Activated CD8-positive, alpha-beta T cell treated with anti-CD3 and anti-CD28 coated beads, Interleukin-2, amount 10 ng/mL, durations not matched to agents 7 days and 5 days (primary cell): Measurements from ENCODE around the gene MRGPRF. TPM values are rescaled to one million over a fixed set of nuclear protein-coding genes. Genes with fewer than 3 reads are reported as not detected.

Experiments
- ATAC-seq: fragments of 150-1000 bp; cut with Tn5 transposase; one replicate; pipeline ENCODE4 v1.10.0; 2021; ENCODE audit warnings: moderate library complexity
- CTCF ChIA-PET: fragments of 350-600 bp; sonication (Branson Sonifier 250); formaldehyde crosslinking; loops from one replicate; lab custom pipeline; 2021; ENCODE audit warnings: antibody characterized with exemption; lab: Charles Lee
- POLR2A ChIA-PET: fragments of 350-600 bp; sonication (Branson Sonifier 250); formaldehyde crosslinking; loops from one replicate; lab custom pipeline; 2021; ENCODE audit warnings: antibody characterized with exemption; lab: Charles Lee
- DNase-seq: peaks from one replicate; pipeline ENCODE4 v3.0.0-alpha.2; 2020
- H3K27ac Mint-ChIP-seq: one replicate; pipeline ENCODE4 v1.8.0; 2021; ENCODE audit warnings: mild to moderate bottlenecking, mixed read lengths
- H3K27me3 Mint-ChIP-seq: one replicate; pipeline ENCODE4 v1.8.0; 2021; ENCODE audit warnings: low read depth, mixed read lengths
- H3K36me3 Mint-ChIP-seq: one replicate; pipeline ENCODE4 v1.8.0; 2021; ENCODE audit warnings: low read depth, mixed read lengths
- H3K4me1 Mint-ChIP-seq: one replicate; pipeline ENCODE4 v1.8.0; 2021; ENCODE audit warnings: low read depth, mixed read lengths
- H3K4me3 Mint-ChIP-seq: one replicate; pipeline ENCODE4 v1.8.0; 2021; ENCODE audit warnings: mild to moderate bottlenecking, mixed read lengths
- H3K9me3 Mint-ChIP-seq: one replicate; pipeline ENCODE4 v1.8.0; 2022; ENCODE audit warnings: mixed read lengths; ENCODE audit not compliant: insufficient read depth
- total RNA-seq, 2 experiments: library from RNA; stranded (reverse); gene quantifications; one replicate each; pipeline ENCODE4 v1.2.3, GENCODE V29; 2021

Gene MRGPRF
- total RNA-seq, 2 experiments from 2014 or later, result not detected

- peak overlapping the region; percentile 84 for H3K27ac Mint-ChIP-seq
- peak overlapping the region; percentile 71 for H3K4me3 Mint-ChIP-seq
- peaks cover 14% of the 10 kb centered on the region for H3K27me3 Mint-ChIP-seq
- ATAC-seq (no peak), DNase-seq (no peak)
- POLR2A ChIA-PET, result interaction anchor here (1.0 kb wide), 1 partner anchor 11 kb away, joined by 4 read pairs; no protein-coding TSS in a partner anchor
- peaks cover 2% of the 10 kb centered on the region for H3K36me3 Mint-ChIP-seq
- H3K4me1 Mint-ChIP-seq, result peaks cover 46% of the 10 kb centered on the region
- no peaks in the 10 kb centered on the region for H3K9me3 Mint-ChIP-seq
- CTCF ChIA-PET, result interaction anchor here (1.0 kb wide), 1 partner anchor 622 kb away, joined by 3 read pairs; no protein-coding TSS in a partner anchor
Observed at GRCh38 chr11:69048031-69048693, 35.1 kb upstream of the MRGPRF start.

DNA sequence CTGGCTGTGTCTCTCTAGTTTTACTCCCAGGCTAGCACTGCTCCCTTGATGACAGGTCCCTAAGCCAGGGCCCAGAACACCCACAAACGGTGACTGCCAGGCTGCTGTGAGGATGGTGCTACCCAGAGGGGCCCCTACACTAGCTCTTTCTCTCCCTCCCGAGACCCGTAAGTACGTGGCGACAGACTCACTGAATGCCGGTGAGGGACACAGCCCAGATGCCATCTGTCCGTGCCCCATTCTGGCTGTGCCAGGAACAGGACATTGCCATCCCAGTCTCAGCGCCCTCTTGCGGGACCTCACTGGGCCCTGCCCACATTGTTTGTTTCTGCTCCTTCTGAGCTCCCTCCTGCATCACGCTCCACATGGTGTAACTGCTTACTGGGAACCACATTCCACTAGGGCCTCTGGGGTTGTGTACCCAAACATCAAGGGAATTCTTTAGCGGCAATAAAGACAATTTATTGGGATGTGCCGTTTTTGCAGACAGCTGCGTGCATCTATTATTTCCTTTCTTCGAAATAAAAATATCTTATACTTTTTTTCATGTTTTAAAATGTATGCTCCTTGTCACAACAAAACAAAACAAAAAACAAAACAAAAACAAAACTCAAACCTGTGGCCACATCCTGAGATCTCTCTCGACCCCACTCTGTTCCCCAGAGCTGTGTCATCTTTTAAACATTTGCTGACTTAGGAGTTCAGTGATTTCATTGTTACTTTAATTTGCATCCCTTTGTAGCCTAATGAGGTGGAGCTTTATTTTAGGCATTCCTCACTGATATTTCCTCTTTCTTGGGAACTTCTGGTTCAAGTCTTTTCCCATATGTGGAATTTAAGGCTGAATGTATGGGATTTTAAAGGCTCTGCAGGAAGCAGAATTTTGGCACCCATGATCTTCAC, 31.3 kb upstream of the MRGPRF start:
- H3K27me3 Mint-ChIP-seq, result peaks cover 17% of the 10 kb centered on the region
- peaks cover 14% of the 10 kb centered on the region for H3K4me1 Mint-ChIP-seq
- DNase-seq (peak; percentile 32), ATAC-seq (no peak)
- ChIA-PET POLR2A (no interaction called here), CTCF (no interaction called here)
- no peak overlapping the region for H3K27ac Mint-ChIP-seq
- H3K36me3 Mint-ChIP-seq, result no peaks in the 10 kb centered on the region
- H3K4me3 Mint-ChIP-seq, result no peak overlapping the region
- H3K9me3 Mint-ChIP-seq, result no peaks in the 10 kb centered on the region

DNA sequence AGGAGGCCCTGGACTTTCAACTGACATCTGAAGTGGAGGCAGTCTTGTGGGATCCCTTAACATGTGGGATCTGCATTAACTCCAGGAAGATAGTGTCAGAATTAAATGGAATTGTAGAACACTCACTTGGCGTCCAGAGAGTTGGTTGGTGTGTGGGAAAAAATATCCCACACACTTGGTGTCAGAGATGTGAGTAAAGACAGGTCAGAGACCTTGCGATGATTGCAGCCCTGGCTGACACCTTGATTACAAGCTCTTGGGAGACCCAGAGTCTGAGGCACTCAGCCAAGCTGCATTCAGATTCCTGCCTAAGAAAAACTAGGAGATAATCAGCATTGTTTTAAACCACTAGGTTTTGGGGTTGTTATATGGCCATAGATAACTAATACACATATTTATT, 28.5 kb upstream of the MRGPRF start:
- ATAC-seq (no peak), DNase-seq (no peak)
- Mint-ChIP-seq H3K4me3 (no peak overlapping the region), H3K27ac (no peak overlapping the region), H3K9me3 (no peaks in the 10 kb centered on the region), H3K27me3 (peaks cover 14% of the 10 kb centered on the region), H3K4me1 (no peaks in the 10 kb centered on the region), H3K36me3 (no peaks in the 10 kb centered on the region)
- POLR2A ChIA-PET, result interaction anchor here (0.5 kb wide), 1 partner anchor 548 kb away, joined by 3 read pairs; no protein-coding TSS in a partner anchor
- CTCF ChIA-PET, result no interaction called here

GRCh38 chr11:69040581-69041260, 27.7 kb upstream of the MRGPRF start:
- H3K27me3 Mint-ChIP-seq, result peaks cover 8% of the 10 kb centered on the region
- DNase-seq (no peak), ATAC-seq (no peak)
- H3K4me1 Mint-ChIP-seq, result no peaks in the 10 kb centered on the region
- H3K4me3 Mint-ChIP-seq, result no peak overlapping the region
- POLR2A ChIA-PET, result no interaction called here
- no peaks in the 10 kb centered on the region for H3K9me3 Mint-ChIP-seq
- no peak overlapping the region for H3K27ac Mint-ChIP-seq
- no peaks in the 10 kb centered on the region for H3K36me3 Mint-ChIP-seq
- CTCF ChIA-PET, result no interaction called here

GRCh38 chr11:69040051-69040450, 27.0 kb upstream of the MRGPRF start:
- Mint-ChIP-seq H3K36me3 (no peaks in the 10 kb centered on the region), H3K27me3 (peaks cover 5% of the 10 kb centered on the region), H3K4me1 (no peaks in the 10 kb centered on the region), H3K27ac (no peak overlapping the region), H3K9me3 (no peaks in the 10 kb centered on the region), H3K4me3 (no peak overlapping the region)
- ATAC-seq, result no peak
- DNase-seq, result no peak
- CTCF ChIA-PET, result no interaction called here
- POLR2A ChIA-PET, result no interaction called here

GRCh38 chr11:69039501-69039900, 26.5 kb upstream of the MRGPRF start:
- ChIA-PET POLR2A (no interaction called here), CTCF (no interaction called here)
- Mint-ChIP-seq H3K4me3 (no peak overlapping the region), H3K27me3 (peaks cover 3% of the 10 kb centered on the region), H3K4me1 (no peaks in the 10 kb centered on the region), H3K27ac (no peak overlapping the region), H3K9me3 (no peaks in the 10 kb centered on the region), H3K36me3 (no peaks in the 10 kb centered on the region)
- ATAC-seq, result no peak
- DNase-seq, result no peak

- no peak overlapping the region for H3K4me3 Mint-ChIP-seq
- ChIA-PET CTCF (no interaction called here), POLR2A (interaction anchor here (0.7 kb wide), 1 partner anchor 18 kb away, joined by 3 read pairs; no protein-coding TSS in a partner anchor)
- H3K36me3 Mint-ChIP-seq, result no peaks in the 10 kb centered on the region
- no peak overlapping the region for H3K27ac Mint-ChIP-seq
- DNase-seq, result no peak
- H3K27me3 Mint-ChIP-seq, result peaks cover under 1% of the 10 kb centered on the region
- no peak for ATAC-seq
- H3K4me1 Mint-ChIP-seq, result no peaks in the 10 kb centered on the region
- no peaks in the 10 kb centered on the region for H3K9me3 Mint-ChIP-seq
Observed at GRCh38 chr11:69037544-69037943, 24.5 kb upstream of the MRGPRF start.

- no peak overlapping the region for H3K27ac Mint-ChIP-seq
- H3K36me3 Mint-ChIP-seq, result no peaks in the 10 kb centered on the region
- no peak for DNase-seq
- H3K27me3 Mint-ChIP-seq, result no peaks in the 10 kb centered on the region
- H3K4me3 Mint-ChIP-seq, result no peak overlapping the region
- no peaks in the 10 kb centered on the region for H3K4me1 Mint-ChIP-seq
- H3K9me3 Mint-ChIP-seq, result no peaks in the 10 kb centered on the region
- ChIA-PET CTCF (no interaction called here), POLR2A (interaction anchor here (0.7 kb wide), 1 partner anchor 19 kb away, joined by 3 read pairs; no protein-coding TSS in a partner anchor)
- no peak for ATAC-seq
Observed at GRCh38 chr11:69037074-69037473, 24.0 kb upstream of the MRGPRF start.

- Mint-ChIP-seq H3K4me1 (no peaks in the 10 kb centered on the region), H3K36me3 (no peaks in the 10 kb centered on the region), H3K27ac (no peak overlapping the region), H3K4me3 (no peak overlapping the region), H3K9me3 (no peaks in the 10 kb centered on the region), H3K27me3 (no peaks in the 10 kb centered on the region)
- no peak for ATAC-seq
- CTCF ChIA-PET, result no interaction called here
- no peak for DNase-seq
- POLR2A ChIA-PET, result no interaction called here
Observed at GRCh38 chr11:69035946-69036340, 22.9 kb upstream of the MRGPRF start.

DNA sequence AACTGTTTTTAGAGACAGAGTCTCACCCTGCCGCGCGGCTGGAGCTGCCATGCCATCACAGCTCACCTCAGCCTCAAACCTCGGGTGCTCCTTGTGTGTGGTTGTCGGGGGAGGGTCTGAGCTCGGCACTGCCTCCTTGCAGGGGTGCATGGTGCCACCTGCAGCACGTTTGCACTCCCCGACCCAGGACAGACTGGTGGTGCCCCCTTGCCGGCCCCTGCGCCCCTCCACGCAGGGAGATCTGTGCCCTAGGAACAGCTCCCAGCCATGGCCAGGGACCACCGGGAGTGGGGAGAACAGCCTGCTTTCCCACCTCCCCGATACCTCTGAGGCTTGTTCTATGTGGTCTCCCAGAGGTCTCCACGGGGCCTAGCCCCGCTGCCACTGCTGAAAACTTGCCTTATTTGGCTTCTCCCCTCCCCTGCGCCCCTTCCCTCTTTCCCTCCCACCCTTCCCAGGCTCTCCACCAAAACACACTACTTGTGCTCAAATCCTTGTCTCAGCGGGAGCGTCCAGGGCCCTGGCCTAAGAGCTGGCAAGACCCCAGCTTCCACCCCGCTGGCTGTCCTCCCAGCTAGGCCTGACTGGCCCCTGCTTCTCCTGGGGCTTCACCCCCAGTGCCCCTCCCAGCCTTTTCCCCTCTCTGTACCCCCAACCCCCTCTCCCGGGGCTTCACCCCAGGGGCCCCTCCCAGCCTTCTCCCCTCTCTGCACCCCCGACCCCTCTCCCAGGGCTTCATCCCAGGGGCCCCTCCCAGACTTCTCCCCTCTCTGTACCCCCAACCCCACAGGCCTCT, 22.3 kb upstream of the MRGPRF start:
- Mint-ChIP-seq H3K4me1 (no peaks in the 10 kb centered on the region), H3K9me3 (no peaks in the 10 kb centered on the region), H3K4me3 (no peak overlapping the region), H3K27me3 (peaks cover under 1% of the 10 kb centered on the region), H3K36me3 (no peaks in the 10 kb centered on the region), H3K27ac (no peak overlapping the region)
- no peak for ATAC-seq
- DNase-seq, result no peak
- ChIA-PET POLR2A (no interaction called here), CTCF (no interaction called here)

- no peak for ATAC-seq
- DNase-seq, result no peak
- Mint-ChIP-seq H3K4me1 (no peaks in the 10 kb centered on the region), H3K36me3 (no peaks in the 10 kb centered on the region), H3K27me3 (peaks cover 3% of the 10 kb centered on the region), H3K9me3 (no peaks in the 10 kb centered on the region), H3K4me3 (no peak overlapping the region), H3K27ac (no peak overlapping the region)
- ChIA-PET CTCF (no interaction called here), POLR2A (no interaction called here)
Observed at GRCh38 chr11:69034123-69034867, 21.2 kb upstream of the MRGPRF start.
